Right atrium auricular region (tissue), 2 donors: Measurements from ENCODE around the gene ARSJ. TPM values are rescaled to one million over a fixed set of nuclear protein-coding genes. Genes with fewer than 3 reads are reported as not detected.

Experiments used
- DNase-seq: peaks from one replicate; pipeline ENCODE4 v3.0.0-alpha.2; 2019; ENCODE audit warnings: low spot score
- H3K27ac ChIP-seq, 2 donors: fragments of 200-600 bp; sonication (generic); 1 replicate in 1 of 2; 2 replicates in 1 of 2; pipeline ENCODE4 v1.5.1; 2016 to 2019
- H3K27me3 ChIP-seq, 2 donors: fragments of 200-600 bp; sonication (generic); one replicate each; pipeline versions ENCODE4 v1.5.1 to v1.6.0; 2017 to 2019
- H3K36me3 ChIP-seq: fragments of 200-600 bp; sonication (generic); one replicate; pipeline ENCODE4 v1.5.1; 2016
- H3K4me1 ChIP-seq, 2 donors: fragments of 200-600 bp; sonication (generic); one replicate each; pipeline versions ENCODE4 v1.5.1 to v1.6.0; 2017 to 2019
- H3K4me3 ChIP-seq, 2 donors: fragments of 200-600 bp; sonication (generic); 1 replicate in 1 of 2; 2 replicates in 1 of 2; pipeline ENCODE4 v1.5.1; 2017 to 2019; ENCODE audit warnings: mild to moderate bottlenecking in 1 of 2, moderate library complexity in 1 of 2
- H3K9me3 ChIP-seq, 2 donors: fragments of 200-600 bp; sonication (generic); one replicate each; pipeline ENCODE4 v1.5.1; 2019
- CTCF ChIP-seq, 2 donors: fragments of 200-600 bp; sonication (generic); IDR thresholded peaks; one replicate each; pipeline ENCODE4 v1.5.1; 2019; ENCODE audit warnings: antibody characterized with exemption in 2 of 2
- total RNA-seq, 2 donors: library from RNA; depleted of rRNA; stranded (reverse); fragments of >200 nt; gene quantifications; one replicate each; pipeline ENCODE4 v1.1.0, GENCODE V29; 2016

ARSJ gene
- total RNA-seq, 2 donors from 2014 or later: 3.8 to 5.6 TPM

- no peaks in the 10 kb centered on the region for H3K36me3 ChIP-seq
- H3K4me1 ChIP-seq: peaks cover 0 to 23% of the 10 kb centered on the region in 2 donors
- no peak for DNase-seq
- H3K27ac ChIP-seq: no peak overlapping the region
- H3K4me3 ChIP-seq: no peak overlapping the region
- no peak for TF ChIP-seq CTCF (IDR thresholded peaks at IDR 0.05)
- H3K9me3 ChIP-seq: no peaks in the 10 kb centered on the region
- no peaks in the 10 kb centered on the region for H3K27me3 ChIP-seq
Observed at GRCh38 chr4:113955948-113956347, 23.5 kb downstream of the ARSJ start.

GRCh38 chr4:113955411-113955810 lies 24.0 kb downstream of the ARSJ start:
- no peaks in the 10 kb centered on the region for H3K36me3 ChIP-seq
- H3K4me3 ChIP-seq: no peak overlapping the region
- H3K9me3 ChIP-seq: no peaks in the 10 kb centered on the region
- H3K4me1 ChIP-seq: peaks cover 0 to 23% of the 10 kb centered on the region in 2 donors
- TF ChIP-seq CTCF (IDR thresholded peaks at IDR 0.05): no peak
- H3K27ac ChIP-seq: no peak overlapping the region
- H3K27me3 ChIP-seq: no peaks in the 10 kb centered on the region
- DNase-seq: no peak

GRCh38 chr4:113953888-113954287 lies 25.6 kb downstream of the ARSJ start:
- H3K36me3 ChIP-seq: no peaks in the 10 kb centered on the region
- H3K4me1 ChIP-seq: peaks cover 0 to 16% of the 10 kb centered on the region in 2 donors
- no peak for TF ChIP-seq CTCF (IDR thresholded peaks at IDR 0.05)
- H3K9me3 ChIP-seq: no peaks in the 10 kb centered on the region
- no peak for DNase-seq
- H3K27me3 ChIP-seq: no peaks in the 10 kb centered on the region
- H3K27ac ChIP-seq: no peak overlapping the region
- no peak overlapping the region for H3K4me3 ChIP-seq

- Histone ChIP-seq H3K27me3 (no peaks in the 10 kb centered on the region), H3K9me3 (no peaks in the 10 kb centered on the region), H3K4me1 (peaks cover 0 to 16% of the 10 kb centered on the region in 2 donors), H3K36me3 (no peaks in the 10 kb centered on the region), H3K27ac (no peak overlapping the region), H3K4me3 (no peak overlapping the region)
- no peak for DNase-seq
- TF ChIP-seq CTCF (IDR thresholded peaks at IDR 0.05): peak; percentile 59 to 75
Observed at GRCh38 chr4:113952452-113953029, 26.9 kb downstream of the ARSJ start.

DNA sequence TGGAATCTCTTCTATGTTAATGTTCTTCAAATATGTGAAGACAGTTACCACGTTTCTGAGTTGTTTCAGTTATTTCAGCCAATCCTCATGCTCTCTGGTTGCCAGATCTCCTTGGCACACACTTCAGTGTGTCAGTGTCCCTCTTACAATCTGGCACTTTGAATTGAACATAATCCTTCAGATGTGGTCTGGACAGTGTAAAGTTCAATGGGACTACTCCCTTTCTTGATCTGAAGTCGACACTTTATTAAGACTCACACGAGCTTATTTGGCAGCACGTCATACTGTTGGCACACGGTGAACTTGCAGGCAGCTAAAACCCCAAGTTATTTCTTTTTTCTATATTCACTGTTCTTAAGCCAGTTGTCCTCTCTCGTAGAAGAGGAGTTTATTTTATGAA lies 28.2 kb downstream of the ARSJ start:
- no peaks in the 10 kb centered on the region for H3K9me3 ChIP-seq
- no peaks in the 10 kb centered on the region for H3K36me3 ChIP-seq
- no peak overlapping the region for H3K4me3 ChIP-seq
- no peak for TF ChIP-seq CTCF (IDR thresholded peaks at IDR 0.05)
- no peak overlapping the region for H3K27ac ChIP-seq
- no peak for DNase-seq
- no peaks in the 10 kb centered on the region for H3K27me3 ChIP-seq
- H3K4me1 ChIP-seq: peaks cover 0 to 16% of the 10 kb centered on the region in 2 donors

- no peak for DNase-seq
- TF ChIP-seq CTCF (IDR thresholded peaks at IDR 0.05): no peak
- H3K36me3 ChIP-seq: no peaks in the 10 kb centered on the region
- no peaks in the 10 kb centered on the region for H3K27me3 ChIP-seq
- no peak overlapping the region for H3K27ac ChIP-seq
- H3K9me3 ChIP-seq: no peaks in the 10 kb centered on the region
- H3K4me3 ChIP-seq: no peak overlapping the region
- H3K4me1 ChIP-seq: peaks cover 0 to 16% of the 10 kb centered on the region in 2 donors
Observed at GRCh38 chr4:113950207-113950606, 29.2 kb downstream of the ARSJ start.
